A673 (cell line): Measurements from ENCODE around the gene NLRX1. TPM values are rescaled to one million over a fixed set of nuclear protein-coding genes. Genes with fewer than 3 reads are reported as not detected.

Experiments
- BruUV-seq: library from RNA; stranded (reverse); fragments of 400-500 nt; replicated peaks from 2 replicates; lab custom pipeline; 2021; lab: Mats Ljungman, UMichigan
- CTCF ChIA-PET: fragments of 300-600 bp; sonication (Branson Sonifier 250); formaldehyde crosslinking; loops from one replicate; lab custom pipeline; 2022; ENCODE audit warnings: antibody characterized with exemption; lab: Charles Lee
- POLR2A ChIA-PET: fragments of 300-600 bp; sonication (Branson Sonifier 250); formaldehyde crosslinking; loops from one replicate; lab custom pipeline; 2022; ENCODE audit warnings: antibody characterized with exemption; ENCODE audit not compliant: low non-redundant PET; lab: Charles Lee
- DNase-seq: peaks from one replicate; pipeline ENCODE4 v3.0.0-alpha.2; 2015; ENCODE audit warnings: low spot score
- H3K27ac ChIP-seq: fragments of 200-600 bp; sonication (generic); 2 replicates; pipeline ENCODE4 v1.5.1; 2016; ENCODE audit warnings: mixed run types, low read depth, mild to moderate bottlenecking, mixed read lengths, antibody characterized with exemption, low read length; ENCODE audit not compliant: poor library complexity, severe bottlenecking
- H3K27me3 ChIP-seq: fragments of 200-600 bp; sonication (generic); replicated peaks from 2 replicates; pipeline ENCODE4 v1.6.1; 2017; ENCODE audit warnings: mixed run types, low read depth, mild to moderate bottlenecking, mixed read lengths, antibody characterized with exemption, low read length; ENCODE audit not compliant: insufficient read depth, poor library complexity
- H3K36me3 ChIP-seq: fragments of 200-600 bp; sonication (generic); 2 replicates; pipeline ENCODE4 v1.6.1; 2016; ENCODE audit warnings: mixed run types, mild to moderate bottlenecking, mixed read lengths, antibody characterized with exemption, low read length; ENCODE audit not compliant: insufficient read depth, poor library complexity, severe bottlenecking
- H3K4me1 ChIP-seq: fragments of 200-600 bp; sonication (generic); 2 replicates; pipeline ENCODE4 v1.6.1; 2017; ENCODE audit warnings: mixed run types, mild to moderate bottlenecking, mixed read lengths, antibody characterized with exemption, low read length; ENCODE audit not compliant: insufficient read depth, poor library complexity, severe bottlenecking
- H3K4me3 ChIP-seq: fragments of 200-600 bp; sonication (generic); 2 replicates; pipeline ENCODE4 v1.5.1; 2016; ENCODE audit warnings: low read depth, mixed run types, mild to moderate bottlenecking, mixed read lengths, low read length; ENCODE audit not compliant: poor library complexity, severe bottlenecking
- H3K9me3 ChIP-seq: fragments of 200-600 bp; sonication (generic); 2 replicates; pipeline ENCODE4 v1.6.1; 2016; ENCODE audit warnings: mixed run types, low read depth, mild to moderate bottlenecking, mixed read lengths, antibody characterized with exemption, low read length; ENCODE audit not compliant: poor library complexity, severe bottlenecking
- EZH2 ChIP-seq: fragments of 200-600 bp; sonication (generic); IDR thresholded peaks from 2 replicates; pipeline ENCODE4 v1.6.1; 2017; ENCODE audit warnings: borderline replicate concordance, low read depth, mild to moderate bottlenecking, mixed read lengths, antibody characterized with exemption, low read length; ENCODE audit not compliant: poor library complexity, severe bottlenecking
- intact Hi-C: fragments of 100-400 bp; cut with micrococcal nuclease; formaldehyde crosslinking; loops from one replicate; pipeline ENCODE4 v1.10.0; 2022; ENCODE audit not compliant: unreplicated experiment
- total RNA-seq: library from RNA; stranded (reverse); gene quantifications from 2 replicates; pipeline ENCODE4 v1.2.3, GENCODE V29; 2021
- TF ChIP-seq, protein P1 (sequence below): fragments of 300-800, 200-600 bp; sonication (generic); conservative IDR thresholded peaks from 2 replicates; pipeline ENCODE4 v1.5.1; 2017; ENCODE audit warnings: low read depth, mild to moderate bottlenecking, antibody characterized with exemption, low read length, moderate library complexity, mixed read lengths

The NLRX1 gene
- total RNA-seq, 1 experiment from 2014 or later, result 1.4 TPM

DNA sequence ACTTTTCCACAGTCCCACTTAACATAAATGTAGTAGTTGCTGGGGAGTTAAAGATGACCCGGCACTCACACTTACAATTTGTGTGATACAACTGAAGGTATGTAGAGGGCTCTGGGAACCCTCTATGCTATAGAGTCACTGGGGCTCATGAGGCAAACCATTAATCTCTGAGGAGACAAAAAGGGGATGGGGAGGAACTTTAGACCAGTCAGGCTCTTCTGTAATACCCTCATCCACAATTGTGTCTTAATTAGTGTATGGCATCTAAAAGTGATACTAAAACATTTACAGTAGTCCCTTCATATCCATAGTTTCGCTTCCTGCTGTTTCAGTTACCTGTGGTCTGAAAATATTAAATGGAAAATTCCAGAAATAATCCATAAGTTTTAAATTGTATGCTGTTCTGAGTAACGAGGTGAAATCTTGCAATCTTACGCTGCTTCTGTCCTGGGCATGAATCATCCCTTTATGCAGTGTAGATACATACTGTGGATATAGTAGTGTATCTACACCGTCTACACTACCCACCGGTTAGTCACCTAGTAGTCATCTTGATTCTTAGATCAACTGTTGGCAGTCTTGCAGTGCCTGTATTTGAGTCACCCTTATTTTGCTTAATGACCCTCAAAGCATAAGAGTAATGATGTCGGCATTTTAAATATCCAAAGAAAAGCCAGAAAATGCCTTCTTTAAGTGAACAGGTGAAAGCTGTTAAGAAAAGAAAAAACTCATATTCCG lies 49.8 kb downstream of the NLRX1 start:
- POLR2A ChIA-PET, result no interaction called here
- intact Hi-C loops, result no loop called here
- Histone ChIP-seq H3K4me3 (no peak overlapping the region), H3K27me3 (no peaks in the 10 kb centered on the region), H3K4me1 (no peaks in the 10 kb centered on the region), H3K36me3 (no peaks in the 10 kb centered on the region), H3K27ac (no peak overlapping the region), H3K9me3 (no peaks in the 10 kb centered on the region)
- DNase-seq, result peak; percentile 31
- no peak for TF ChIP-seq EZH2
- TF ChIP-seq, protein P1, sequence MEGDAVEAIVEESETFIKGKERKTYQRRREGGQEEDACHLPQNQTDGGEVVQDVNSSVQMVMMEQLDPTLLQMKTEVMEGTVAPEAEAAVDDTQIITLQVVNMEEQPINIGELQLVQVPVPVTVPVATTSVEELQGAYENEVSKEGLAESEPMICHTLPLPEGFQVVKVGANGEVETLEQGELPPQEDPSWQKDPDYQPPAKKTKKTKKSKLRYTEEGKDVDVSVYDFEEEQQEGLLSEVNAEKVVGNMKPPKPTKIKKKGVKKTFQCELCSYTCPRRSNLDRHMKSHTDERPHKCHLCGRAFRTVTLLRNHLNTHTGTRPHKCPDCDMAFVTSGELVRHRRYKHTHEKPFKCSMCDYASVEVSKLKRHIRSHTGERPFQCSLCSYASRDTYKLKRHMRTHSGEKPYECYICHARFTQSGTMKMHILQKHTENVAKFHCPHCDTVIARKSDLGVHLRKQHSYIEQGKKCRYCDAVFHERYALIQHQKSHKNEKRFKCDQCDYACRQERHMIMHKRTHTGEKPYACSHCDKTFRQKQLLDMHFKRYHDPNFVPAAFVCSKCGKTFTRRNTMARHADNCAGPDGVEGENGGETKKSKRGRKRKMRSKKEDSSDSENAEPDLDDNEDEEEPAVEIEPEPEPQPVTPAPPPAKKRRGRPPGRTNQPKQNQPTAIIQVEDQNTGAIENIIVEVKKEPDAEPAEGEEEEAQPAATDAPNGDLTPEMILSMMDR, result no peak
- no TSS peak for BruUV-seq
- CTCF ChIA-PET, result no interaction called here

DNA sequence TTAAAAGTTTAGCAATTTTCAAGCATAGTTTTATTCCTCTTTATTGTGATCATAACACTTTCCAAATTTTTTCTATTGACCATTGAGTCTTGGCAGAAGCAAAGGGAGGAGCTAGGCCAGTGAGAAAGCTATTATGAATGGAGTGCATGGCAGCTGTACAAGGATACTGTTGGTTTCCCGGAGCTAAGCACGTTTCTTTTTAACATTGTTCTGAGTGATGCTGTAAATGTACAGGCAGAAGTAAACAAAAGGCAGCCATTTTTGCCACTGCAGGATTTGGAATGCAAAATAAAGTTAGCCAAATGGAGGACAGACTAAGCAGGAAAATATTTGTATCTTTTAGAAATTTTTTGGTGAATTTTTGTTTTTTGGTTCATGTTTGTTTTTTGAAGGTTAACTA lies 53.8 kb downstream of the NLRX1 start:
- DNase-seq, result peak; percentile 40
- no peak overlapping the region for H3K27ac ChIP-seq
- no TSS peak for BruUV-seq
- intact Hi-C loops, result no loop called here
- H3K4me1 ChIP-seq, result no peaks in the 10 kb centered on the region
- H3K27me3 ChIP-seq, result no peaks in the 10 kb centered on the region
- no peaks in the 10 kb centered on the region for H3K9me3 ChIP-seq
- no peaks in the 10 kb centered on the region for H3K36me3 ChIP-seq
- no peak overlapping the region for H3K4me3 ChIP-seq
- TF ChIP-seq, protein P1, result no peak
- no peak for TF ChIP-seq EZH2
- POLR2A ChIA-PET, result no interaction called here
- CTCF ChIA-PET, result interaction anchor here (1.2 kb wide), 1 partner anchor 16 kb away, joined by 3 read pairs; the partner anchor contains the start of gene CBL

DNA sequence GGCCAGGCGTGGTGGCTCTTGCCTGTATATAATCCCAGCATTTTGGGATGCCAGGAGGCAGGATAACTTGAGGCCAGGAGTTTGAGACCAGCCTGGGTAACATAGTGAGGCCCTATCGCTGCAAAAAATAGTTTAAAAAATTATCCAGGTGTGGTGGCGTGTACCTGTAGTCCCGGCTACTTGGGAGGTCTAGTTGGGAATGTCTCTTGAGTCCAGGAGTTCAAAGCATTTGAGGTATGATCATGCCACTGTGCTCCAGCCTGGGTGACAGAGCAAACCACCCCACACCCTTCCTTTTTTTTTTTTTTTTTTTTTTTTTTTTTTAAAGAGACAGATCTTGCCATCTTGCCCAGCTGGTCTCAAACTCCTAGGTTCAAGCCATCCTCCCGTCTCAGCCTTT lies 54.4 kb downstream of the NLRX1 start:
- no TSS peak for BruUV-seq
- DNase-seq, result no peak

More for the DNA sequence above, 54.4 kb downstream of the NLRX1 start:
- no peaks in the 10 kb centered on the region for H3K27me3 ChIP-seq
- intact Hi-C loops, result no loop called here
- H3K27ac ChIP-seq, result no peak overlapping the region
- no peaks in the 10 kb centered on the region for H3K36me3 ChIP-seq
- TF ChIP-seq, protein P1, result no peak
- TF ChIP-seq EZH2, result no peak
- ChIA-PET POLR2A (no interaction called here), CTCF (no interaction called here)
- no peaks in the 10 kb centered on the region for H3K9me3 ChIP-seq
- H3K4me1 ChIP-seq, result no peaks in the 10 kb centered on the region
- H3K4me3 ChIP-seq, result no peak overlapping the region
